OCI-LY7 (cell line): ENCODE results near the gene ITIH4.

Experiments
- CTCF ChIP-seq: fragments of 200-600 bp; sonication (generic); conservative IDR thresholded peaks from 2 replicates; pipeline ENCODE4 v1.5.1; 2014; ENCODE audit warnings: mild to moderate bottlenecking, antibody characterized with exemption, low read length, moderate library complexity, mixed read lengths
- EZH2phosphoT487 ChIP-seq: fragments of 200-600 bp; sonication (generic); IDR thresholded peaks from 2 replicates; pipeline ENCODE4 v1.6.1; 2018; ENCODE audit warnings: low read depth, borderline replicate concordance, mild to moderate bottlenecking, mixed run types, antibody characterized with exemption, low read length, moderate library complexity, mixed read lengths

GRCh38 chr3:52763466-52763865 lies 67.0 kb downstream of the ITIH4 start:
- TF ChIP-seq CTCF, result no peak
- TF ChIP-seq EZH2phosphoT487, result no peak
